MM.1S (cell line): Measurements from ENCODE around the gene TUBA4B.

Source experiments
- CTCF ChIP-seq: fragments of 300-600 bp; sonication (generic); IDR thresholded peaks from 2 replicates; pipeline ENCODE4 v1.5.1; 2016; ENCODE audit warnings: antibody characterized with exemption, low read length, mixed read lengths
- EZH2 ChIP-seq: fragments of 300-600 bp; sonication (generic); optimal IDR thresholded peaks from 2 replicates; pipeline ENCODE3; 2017; ENCODE audit warnings: low read depth, mild to moderate bottlenecking, antibody characterized with exemption, low read length, mixed read lengths
- EZH2phosphoT487 ChIP-seq: fragments of 300-600 bp; sonication (generic); IDR thresholded peaks from 2 replicates; pipeline ENCODE4 v1.6.1; 2018; ENCODE audit warnings: antibody characterized with exemption, low read length

- TF ChIP-seq EZH2 (no peak), EZH2phosphoT487 (no peak), CTCF (no peak)
Observed at GRCh38 chr2:219248845-219249202, 4.2 kb upstream of the TUBA4B start.
